ENCODE results near the gene PABPN1.
A peak's percentile ranks its signal among the peaks of the same experiment; 100 is the strongest.
"Not testable (repeated sequence)": the region's sequence is repeated elsewhere in the genome, so short reads cannot be mapped to it uniquely, and the experiment has no call there.

The PABPN1 gene

DNA sequence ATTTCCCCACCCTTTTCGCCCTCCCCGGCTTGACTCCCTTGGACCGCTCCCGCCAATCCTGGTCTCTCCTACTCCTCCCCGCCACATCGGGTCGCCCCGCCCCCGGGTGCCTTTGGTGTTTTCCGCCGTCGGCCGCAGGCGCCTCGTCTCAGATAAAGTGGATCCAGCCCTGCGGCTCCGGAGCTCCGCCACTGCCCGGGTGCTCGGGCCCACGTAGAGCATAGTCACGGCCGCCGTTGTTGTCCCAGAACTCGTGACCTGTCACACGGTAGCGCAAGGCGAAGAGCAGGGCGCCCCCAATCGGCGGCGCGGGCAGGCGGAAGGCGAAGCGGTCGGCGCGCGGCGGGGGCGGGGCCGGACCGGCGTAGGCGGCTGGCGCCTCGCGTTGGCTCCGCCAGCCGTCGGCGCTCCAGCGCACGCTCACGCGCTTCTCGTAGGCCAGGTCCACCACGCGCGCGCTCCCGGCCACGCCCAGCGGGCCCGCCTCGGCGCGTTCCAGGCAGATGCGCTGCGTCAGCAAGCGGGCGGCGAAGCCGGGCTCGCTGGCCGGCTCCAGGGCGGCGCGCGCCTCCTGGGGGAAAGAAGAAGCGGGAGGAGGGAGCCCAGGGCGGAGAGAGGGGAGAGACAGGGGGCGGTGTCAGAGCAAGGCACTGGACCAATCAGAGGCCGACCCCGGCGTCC is 19.8 kb upstream of the PABPN1 start:
- DNase-seq (ENCODE audit: low read depth): peak; percentile 87

DNA sequence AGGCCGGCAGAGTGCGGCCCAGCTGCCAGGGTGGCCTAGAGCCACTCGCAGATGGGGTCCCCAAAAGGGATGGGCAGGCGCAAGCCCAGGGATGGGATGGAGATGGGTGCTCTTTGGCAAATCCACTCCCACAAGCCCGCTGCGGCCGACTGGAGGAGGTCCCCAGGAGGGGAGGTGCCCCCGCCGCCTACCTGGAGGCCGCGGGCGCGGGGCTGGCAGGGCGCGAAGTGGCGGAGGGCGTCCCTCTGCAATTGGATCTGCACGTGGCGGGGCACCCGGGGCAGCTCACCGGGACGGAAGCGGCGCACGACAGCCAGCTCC is 19.3 kb upstream of the PABPN1 start:
- no peak for DNase-seq (ENCODE audit: low read depth)

DNA sequence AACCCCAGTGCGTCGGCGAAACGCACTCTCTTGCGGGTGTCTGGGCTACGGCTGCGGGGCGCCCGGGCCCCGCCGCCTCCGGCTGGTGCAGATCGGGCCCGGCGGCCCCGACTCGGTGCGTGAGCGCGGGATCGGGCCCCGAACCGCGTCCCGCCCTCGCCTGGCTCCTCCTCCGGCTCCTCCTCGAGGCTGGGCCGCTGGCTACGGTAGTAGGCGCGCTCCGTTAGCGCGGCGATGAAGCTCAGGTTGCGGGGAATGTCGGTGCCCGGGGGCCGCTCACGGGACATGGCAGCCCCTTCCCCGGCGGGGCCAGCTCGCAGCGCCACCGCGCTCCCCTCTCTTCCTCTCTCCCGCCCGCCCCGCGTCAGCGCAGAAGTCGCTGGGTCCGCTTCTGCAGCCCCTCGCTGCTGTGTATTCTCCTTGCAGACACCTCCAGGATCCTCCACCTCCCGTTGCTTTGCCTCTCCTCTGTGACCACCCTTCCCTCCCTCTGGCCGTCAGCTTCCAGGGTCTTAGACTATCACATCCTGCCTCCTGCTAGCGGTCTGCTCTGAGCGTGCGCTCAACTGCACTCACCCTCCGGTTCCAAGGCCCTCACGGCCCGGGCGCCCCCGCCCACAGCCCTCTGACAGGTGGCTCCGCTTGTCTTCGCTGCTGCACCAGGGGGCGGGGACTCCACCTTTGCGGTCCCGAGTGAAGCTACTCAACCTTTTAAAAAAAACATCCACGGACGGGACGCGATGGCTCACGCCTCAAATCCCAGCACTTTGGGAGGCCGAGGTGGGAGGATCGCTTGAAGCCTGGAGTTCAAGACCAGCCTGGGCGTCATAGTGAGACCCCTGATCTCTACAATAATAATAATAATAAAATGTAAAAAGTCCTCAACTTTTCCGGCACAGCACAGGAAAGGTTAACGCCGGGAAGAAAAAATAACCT is 18.7 kb upstream of the PABPN1 start, which contains the start of gene PPP1R3E:
TSS of gene PPP1R3E (minus strand) at position 570 of the 936 bp plus-strand sequence. CDS start at position 287, 283 bp downstream.
- DNase-seq (ENCODE audit: low read depth): peak; percentile 59

DNA sequence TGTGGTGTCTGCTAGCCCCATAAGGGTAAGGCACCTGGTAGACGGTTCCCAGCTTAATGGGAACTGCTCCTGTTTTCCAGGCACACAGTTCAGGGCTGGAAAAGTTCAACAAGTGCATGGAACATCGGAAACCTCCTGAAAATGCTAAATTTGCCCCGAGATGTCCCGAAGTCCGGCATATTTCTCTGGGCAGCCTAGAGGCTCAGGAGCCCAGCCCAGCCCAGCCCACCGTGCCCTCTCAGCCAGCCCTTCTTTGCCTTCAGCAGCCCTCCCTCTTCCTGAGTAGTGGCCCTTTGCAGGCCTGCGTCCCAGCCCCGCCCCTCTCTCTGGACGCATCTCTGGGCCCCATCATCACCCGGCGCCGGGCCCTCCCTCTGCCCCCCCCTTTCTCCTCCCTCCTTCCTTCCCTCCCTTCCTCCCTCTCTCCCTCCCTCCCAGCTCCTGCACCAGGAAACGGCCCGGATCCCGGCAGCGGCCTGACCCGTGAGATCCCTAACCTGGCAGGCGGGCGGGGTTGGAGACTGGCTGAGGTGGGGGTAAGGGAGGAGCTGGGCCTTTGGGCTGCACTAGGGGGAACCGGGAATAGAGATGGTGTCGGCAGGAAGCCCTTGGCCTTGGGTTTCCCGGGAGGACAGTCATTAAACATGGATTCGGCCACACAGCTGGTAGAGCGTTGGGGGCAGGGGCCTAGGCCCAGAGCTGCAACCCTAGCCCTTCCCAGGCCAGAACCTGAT is 14.7 kb upstream of the PABPN1 start, which contains the start of gene BCL2L2:
TSS of gene BCL2L2 (plus strand) at position 422 of the 734 bp plus-strand sequence. CDS start 935 bp downstream, outside the sequence.
- DNase-seq (ENCODE audit: low read depth): no peak

DNA sequence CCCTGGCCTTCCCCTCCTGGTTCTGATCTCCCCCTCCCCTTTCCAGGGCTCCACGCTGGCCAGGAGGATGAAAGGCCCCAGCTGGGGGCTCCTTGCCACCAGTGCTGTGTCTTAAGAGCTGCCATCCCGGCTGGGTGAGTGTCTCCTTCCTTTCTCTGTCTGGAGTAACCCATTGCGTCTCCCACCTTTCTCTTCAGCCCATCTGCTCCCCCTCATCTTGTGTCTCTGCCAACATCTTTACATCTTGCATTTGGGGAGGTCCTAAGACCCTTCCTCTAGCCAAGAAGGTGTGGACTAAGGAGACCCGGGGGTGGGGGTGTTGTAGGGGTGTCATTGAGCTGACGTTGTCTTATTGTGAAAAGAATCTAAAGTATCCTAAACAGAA is 14.1 kb upstream of the PABPN1 start:
- no peak for DNase-seq (ENCODE audit: low read depth)

DNA sequence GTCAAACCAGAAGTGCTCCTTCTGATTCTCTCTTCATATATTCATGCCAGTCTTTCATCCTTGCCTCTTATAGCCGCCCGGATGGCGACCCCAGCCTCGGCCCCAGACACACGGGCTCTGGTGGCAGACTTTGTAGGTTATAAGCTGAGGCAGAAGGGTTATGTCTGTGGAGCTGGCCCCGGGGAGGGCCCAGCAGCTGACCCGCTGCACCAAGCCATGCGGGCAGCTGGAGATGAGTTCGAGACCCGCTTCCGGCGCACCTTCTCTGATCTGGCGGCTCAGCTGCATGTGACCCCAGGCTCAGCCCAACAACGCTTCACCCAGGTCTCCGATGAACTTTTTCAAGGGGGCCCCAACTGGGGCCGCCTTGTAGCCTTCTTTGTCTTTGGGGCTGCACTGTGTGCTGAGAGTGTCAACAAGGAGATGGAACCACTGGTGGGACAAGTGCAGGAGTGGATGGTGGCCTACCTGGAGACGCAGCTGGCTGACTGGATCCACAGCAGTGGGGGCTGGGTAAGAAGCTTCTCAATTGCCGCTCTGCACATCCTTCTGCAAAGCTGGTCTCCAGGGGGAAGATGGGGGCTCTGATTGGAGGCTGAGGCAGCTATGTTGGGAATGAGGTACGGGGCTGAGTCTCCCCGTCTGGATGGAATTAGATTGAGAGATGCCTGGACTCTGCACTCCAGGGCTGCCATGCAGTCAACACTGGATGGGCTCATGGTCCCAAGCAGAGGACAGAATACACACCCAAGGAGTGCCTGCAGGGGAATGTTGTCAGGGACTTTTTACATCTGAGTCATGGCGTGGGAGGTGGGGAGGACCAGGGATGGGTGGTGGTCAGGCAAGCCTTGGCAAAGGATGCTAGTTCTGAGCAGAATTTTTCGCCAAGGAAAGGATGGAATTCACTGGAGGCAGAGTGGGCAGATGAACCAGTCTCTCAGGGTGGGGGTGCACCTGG is 13.3 kb upstream of the PABPN1 start:
- DNase-seq (ENCODE audit: low read depth): no peak

DNA sequence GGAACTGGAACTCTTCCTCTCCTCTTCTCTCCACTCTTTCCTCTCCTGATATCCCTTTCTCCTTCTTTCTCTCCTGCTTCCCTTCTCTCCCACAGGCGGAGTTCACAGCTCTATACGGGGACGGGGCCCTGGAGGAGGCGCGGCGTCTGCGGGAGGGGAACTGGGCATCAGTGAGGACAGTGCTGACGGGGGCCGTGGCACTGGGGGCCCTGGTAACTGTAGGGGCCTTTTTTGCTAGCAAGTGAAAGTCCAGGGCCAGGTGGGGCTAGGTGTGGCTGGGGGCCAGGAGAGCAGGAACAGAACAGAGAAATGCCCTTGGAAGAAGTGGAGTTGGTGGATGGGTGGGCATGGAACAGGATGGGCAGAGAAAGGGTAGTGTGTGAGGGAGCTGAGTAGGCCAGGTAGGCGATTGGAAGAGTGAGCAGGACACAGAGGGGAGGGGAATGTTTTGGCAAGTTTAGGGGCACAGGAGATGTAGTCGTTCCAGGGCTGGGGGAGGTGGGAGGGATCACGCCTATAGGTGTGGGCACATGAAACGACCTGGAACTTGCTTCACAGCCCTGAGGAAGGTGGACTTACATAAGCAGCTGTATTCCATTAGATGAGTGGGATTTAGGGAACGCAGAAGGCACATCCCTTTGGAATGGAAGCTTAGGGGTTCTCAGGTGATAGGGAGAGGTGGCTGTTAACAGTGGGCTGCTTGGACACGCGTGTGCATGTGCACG is 12.4 kb upstream of the PABPN1 start:
- DNase-seq (ENCODE audit: low read depth): no peak

DNA sequence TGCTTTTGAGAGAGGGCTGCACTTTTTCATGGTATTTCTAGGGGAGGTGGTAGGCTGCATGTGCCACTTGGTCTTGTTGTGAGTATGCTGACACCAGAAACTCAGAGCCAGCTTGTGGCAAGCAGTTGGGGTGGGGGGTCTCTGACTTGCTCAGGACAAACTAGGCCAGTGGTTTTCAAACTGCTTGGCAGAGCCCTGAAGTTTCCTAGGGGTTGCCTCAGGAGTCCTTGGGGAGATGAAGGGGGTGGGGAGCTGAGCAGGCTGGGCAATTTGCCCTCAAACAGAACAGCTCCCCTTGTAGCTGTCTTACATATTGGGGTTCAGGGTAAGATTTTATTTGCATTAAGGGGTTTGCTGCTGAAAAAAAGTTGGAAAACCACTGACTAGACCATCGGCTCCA is 10.7 kb upstream of the PABPN1 start:
- no peak for DNase-seq (ENCODE audit: low read depth)

DNA sequence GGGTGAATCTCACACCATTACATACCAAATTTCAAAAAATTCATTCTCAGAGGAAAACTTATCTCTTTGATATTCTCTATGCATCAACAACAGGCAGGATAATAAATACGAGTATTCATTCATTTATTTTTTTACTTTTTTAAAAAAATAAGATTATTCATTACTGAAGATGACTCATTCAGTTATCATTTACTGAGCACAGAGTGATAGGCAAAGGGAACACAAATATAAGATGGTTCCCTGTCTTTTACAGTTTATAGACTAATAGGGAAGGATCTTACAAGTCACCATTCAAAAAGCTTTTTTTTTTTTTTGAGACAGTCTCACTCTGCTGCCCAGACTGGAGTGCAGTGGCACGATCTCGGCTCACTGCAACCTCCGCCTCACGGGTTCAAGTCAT is 5.0 kb upstream of the PABPN1 start:
- no peak for DNase-seq (ENCODE audit: low read depth)

DNA sequence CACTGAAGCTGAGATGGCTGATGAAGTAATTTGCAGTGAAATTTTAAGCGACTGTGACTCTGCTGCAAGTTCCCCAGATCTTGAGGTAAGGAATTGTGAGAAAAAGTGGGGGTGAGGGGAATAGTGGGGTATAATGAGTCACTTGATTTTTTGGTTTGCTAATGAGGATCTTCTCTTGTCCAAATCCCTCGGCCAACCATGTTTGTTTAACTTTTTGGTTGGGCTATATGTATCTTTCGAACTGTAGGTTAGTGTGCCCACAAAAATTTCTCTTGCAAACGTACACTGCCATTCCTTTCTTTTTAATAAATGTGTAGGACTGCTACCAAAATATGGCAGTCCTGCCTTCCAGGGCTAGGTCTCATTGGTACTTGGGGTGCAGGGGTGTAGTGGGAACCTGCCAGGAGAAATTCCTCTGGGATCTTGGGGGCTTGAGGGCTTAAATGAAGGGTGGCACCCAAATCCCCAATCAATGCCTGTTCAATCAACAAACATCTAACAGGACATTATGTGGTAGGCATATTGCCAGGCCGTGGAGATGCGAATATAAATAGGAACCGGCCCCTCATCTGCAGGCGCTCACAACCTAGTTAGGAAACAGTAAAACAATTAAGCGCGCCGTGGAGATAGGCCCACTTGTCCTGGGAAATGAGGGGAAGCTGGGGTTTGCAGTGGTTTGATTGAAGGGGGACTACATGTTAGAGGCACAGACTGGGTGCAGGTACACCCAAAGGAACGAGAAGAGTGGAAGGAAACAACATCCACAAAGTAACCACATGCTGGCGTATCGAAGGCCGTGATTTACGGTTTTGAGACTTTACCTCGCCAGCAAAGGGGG is 1.3 kb upstream of the PABPN1 start:
- no peak for DNase-seq (ENCODE audit: low read depth)

DNA sequence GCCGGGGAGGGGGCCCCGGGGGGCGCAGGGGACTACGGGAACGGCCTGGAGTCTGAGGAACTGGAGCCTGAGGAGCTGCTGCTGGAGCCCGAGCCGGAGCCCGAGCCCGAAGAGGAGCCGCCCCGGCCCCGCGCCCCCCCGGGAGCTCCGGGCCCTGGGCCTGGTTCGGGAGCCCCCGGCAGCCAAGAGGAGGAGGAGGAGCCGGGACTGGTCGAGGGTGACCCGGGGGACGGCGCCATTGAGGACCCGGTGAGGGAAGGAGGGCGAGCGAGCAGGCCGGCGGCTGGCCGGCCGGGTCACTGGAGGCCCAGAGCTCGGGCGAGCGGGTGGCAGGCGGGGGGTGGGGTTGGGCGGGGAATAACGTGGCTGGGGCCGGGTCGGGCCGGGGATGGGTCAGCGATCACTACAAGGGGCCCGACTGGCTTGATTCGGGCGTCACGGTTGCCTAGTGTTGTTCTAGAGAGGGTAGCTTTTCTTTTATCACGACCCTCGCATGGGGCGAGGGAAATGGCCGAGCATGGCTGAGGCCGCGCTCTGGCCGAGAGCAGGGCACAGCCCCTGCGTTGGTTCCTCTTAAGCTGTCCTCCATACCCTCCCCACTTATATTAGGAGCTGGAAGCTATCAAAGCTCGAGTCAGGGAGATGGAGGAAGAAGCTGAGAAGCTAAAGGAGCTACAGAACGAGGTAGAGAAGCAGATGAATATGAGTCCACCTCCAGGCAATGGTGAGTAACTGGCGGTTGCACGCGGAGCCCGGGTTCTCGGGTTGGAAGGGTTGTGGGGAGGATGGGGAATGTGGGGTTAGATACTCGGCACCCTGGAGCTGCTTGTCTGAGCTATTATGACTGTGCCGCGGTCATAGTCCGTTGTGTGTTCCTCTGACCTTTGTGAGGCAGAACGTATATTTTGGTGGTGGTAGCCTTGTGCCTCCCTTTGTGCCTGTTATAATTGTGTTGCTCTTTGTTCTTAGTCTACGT is 603 bp downstream of the PABPN1 start:
- DNase-seq (ENCODE audit: low read depth): no peak

DNA sequence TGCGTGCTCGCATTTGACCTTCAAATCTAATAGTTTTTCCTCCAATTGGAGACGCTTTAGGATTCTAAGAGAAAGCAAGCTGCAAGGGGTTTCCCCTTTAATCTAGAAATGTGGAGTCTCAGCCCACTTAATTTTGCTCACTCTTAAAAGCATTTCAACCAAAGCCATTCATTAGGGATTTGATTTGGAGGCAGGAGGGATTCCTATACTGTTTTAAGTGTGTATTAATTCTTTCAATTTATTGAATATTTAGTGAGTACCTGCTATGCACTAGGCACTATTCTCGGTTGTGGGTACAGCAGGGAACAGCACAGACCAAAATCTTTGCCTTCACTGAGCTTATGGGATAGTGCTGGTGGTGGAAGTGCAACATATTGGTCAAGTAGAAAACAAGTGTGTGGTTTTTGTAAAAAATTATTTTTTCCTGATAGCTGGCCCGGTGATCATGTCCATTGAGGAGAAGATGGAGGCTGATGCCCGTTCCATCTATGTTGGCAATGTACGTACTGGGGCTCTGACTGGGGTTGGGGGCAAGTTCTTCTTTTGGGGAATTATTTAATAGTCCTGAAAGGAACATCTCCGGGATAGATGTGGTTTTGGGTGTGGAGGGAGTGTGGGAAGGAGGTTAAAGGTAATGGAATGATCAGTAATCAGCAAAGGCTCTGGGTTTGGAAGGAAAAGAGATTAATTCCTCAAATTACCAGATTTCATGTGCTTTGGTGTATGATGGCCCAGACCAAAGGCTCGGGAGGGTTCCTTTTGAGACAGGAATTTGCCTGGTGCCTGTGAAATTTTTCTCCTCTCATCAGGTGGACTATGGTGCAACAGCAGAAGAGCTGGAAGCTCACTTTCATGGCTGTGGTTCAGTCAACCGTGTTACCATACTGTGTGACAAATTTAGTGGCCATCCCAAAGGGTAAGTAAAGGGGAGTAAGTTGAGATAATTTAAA is 1.6 kb downstream of the PABPN1 start:
- no peak for DNase-seq (ENCODE audit: low read depth)

DNA sequence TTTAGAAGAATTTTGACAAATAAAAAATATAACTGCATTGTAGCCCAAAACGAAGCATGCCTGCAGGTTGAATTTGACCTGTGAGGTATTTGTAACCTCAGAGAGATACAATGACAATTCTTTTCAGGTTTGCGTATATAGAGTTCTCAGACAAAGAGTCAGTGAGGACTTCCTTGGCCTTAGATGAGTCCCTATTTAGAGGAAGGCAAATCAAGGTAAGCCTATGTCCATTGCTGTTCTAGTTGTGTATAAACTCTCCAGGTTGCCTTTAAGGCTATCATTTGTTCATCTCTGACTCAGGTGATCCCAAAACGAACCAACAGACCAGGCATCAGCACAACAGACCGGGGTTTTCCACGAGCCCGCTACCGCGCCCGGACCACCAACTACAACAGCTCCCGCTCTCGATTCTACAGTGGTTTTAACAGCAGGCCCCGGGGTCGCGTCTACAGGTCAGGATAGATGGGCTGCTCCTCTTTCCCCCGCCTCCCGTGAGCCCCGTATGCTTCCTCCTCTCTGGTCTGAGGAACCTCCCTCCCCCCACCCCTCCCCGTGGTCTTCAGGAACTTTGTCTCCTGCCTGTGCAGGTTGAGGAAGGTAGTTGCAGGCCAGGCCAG is 2.7 kb downstream of the PABPN1 start:
- DNase-seq (ENCODE audit: low read depth): no peak

DNA sequence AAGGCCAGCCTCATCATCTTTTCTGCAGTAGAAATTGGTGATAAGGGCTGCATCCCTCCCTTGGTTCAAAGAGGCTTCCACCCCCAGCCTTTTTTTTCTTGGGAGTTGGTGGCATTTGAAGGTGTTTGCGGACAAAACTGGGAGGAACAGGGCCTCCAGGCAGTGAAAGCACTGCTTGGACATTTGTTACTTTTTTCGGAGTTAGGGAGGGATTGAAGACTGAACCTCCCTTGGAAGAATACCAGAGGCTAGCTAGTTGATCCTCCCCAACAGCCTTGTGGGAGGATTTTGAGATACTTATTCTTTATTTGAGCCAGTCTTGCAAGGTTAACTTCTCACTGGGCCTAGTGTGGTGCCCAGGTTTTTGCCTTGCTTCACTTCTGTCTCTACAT is 3.2 kb downstream of the PABPN1 start:
- DNase-seq (ENCODE audit: low read depth): no peak

DNA sequence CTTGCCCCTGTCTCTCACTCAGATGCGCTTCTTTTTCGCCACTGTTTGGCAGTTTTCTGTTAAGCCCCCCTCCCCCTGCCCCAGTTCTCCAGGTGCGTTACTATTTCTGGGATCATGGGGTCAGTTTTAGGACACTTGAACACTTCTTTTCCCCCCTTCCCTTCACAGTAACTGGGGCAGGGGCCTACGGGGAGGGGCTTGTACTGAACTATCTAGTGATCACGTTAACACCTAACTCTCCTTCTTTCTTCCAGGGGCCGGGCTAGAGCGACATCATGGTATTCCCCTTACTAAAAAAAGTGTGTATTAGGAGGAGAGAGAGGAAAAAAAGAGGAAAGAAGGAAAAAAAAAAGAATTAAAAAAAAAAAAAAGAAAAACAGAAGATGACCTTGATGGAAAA is 3.7 kb downstream of the PABPN1 start:
- DNase-seq (ENCODE audit: low read depth): no peak

DNA sequence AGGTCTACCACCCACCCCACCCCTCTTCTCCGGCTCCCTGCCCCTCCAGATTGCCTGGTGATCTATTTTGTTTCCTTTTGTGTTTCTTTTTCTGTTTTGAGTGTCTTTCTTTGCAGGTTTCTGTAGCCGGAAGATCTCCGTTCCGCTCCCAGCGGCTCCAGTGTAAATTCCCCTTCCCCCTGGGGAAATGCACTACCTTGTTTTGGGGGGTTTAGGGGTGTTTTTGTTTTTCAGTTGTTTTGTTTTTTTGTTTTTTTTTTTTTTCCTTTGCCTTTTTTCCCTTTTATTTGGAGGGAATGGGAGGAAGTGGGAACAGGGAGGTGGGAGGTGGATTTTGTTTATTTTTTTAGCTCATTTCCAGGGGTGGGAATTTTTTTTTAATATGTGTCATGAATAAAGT is 4.5 kb downstream of the PABPN1 start:
- not testable (repeated sequence) for DNase-seq (ENCODE audit: low read depth)

Data from stimulated activated CD8-positive, alpha-beta memory T cell treated with anti-CD3 and anti-CD28 coated beads, Interleukin-7, amount 100 ng/mL, for 24 hours (primary cell).